Left renal pelvis (tissue), 4 donors: ENCODE data around the gene PKDCC. TPM values are rescaled to one million over a fixed set of nuclear protein-coding genes. Genes with fewer than 3 reads are reported as not detected.
"Not testable (repeated sequence)": the region's sequence is repeated elsewhere in the genome, so short reads cannot be mapped to it uniquely, and the experiment has no call there.

Experiments
- DNase-seq, 4 donors: peaks; one replicate each; pipeline ENCODE4 v3.0.0-alpha.2; 2013; ENCODE audit warnings: low read depth in 4 of 4, low spot score in 3 of 4
- polyA plus RNA-seq, 4 donors: library from polyadenylated mRNA; unstranded; fragments of 120-200 nt; gene quantifications; one replicate each; pipeline ENCODE4 v1.2.1, GENCODE V29; 2013; ENCODE audit not compliant: insufficient read length in 4 of 4

The PKDCC gene
- polyA plus RNA-seq, 4 donors: 290 to 589 (median 362) TPM

DNA sequence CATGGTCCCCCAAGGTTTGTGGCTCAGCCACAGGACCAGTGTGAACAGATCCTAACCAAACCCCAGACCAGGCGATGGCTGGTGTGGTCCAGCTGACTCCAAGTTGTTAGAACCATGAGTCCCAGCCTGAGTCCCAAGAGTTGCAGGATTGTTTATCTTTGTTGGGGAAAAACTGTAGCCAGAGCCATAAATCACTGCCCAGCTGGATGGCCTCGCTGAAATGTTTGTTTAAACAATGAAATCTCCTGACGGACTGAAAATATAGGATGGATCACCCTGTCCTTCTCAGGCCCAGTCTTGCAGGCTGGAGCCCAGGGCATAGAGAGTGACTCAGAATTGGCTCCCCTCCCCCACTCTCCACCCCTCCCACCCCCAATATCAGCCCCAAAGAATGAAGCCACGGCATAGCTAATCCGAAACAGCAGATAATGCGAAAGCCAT is 36.4 kb downstream of the PKDCC start:
- DNase-seq: no peak

DNA sequence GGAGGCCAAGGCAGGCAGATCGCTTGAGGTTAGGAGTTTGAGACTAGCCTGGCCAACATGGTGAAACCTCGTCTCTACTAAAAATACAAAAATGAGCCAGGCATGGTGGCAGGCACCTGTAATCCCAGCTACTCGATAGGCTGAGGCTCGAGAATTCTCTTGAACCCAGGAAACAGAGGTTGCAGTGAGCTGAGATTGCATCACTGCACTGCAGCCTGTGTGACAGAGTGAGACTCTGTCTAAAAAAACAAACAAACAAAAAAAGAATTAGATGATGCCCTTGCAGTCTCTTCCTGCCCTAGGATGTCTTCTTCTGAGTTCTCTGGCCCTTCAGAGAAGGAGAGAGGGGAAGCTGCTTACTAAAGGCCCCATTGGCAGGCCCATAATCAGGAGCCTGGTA is 37.2 kb downstream of the PKDCC start:
- DNase-seq: not testable (repeated sequence)

DNA sequence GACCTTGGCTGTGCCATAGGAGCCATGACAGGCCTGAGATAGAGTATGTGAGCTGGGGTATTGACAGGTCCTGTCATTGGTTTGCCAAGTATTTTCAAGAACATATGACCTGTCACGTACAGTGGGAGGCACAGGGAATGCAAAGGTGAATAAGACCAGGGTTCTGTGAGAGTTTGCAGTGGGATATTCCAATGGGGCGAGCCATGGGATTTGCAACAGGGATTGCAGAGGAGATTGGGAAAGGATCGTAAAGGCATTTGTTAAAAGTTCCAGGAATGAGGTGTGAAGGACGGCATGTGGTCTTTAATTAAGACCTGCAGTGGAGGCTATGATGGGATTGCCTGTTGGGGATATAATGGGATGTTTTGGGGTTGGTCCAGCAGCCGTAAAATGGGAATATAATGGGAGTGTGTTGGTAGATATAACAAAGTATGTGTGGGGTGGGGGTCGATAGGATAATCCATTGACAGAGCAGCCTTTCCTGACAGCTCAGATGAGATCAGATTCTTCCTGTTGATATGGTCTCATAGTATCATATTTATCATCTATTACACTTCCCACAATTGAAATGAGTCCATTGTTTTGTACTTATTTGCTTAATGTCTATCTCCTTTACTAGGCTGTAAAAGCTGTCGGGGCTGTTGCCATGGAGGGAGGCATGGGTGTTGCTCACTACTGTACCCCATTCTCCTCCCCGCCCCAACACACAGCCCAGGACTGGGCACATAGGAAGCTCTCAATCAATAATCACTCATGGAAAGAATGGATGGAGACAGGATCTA is 38.1 kb downstream of the PKDCC start:
- no peak for DNase-seq

DNA sequence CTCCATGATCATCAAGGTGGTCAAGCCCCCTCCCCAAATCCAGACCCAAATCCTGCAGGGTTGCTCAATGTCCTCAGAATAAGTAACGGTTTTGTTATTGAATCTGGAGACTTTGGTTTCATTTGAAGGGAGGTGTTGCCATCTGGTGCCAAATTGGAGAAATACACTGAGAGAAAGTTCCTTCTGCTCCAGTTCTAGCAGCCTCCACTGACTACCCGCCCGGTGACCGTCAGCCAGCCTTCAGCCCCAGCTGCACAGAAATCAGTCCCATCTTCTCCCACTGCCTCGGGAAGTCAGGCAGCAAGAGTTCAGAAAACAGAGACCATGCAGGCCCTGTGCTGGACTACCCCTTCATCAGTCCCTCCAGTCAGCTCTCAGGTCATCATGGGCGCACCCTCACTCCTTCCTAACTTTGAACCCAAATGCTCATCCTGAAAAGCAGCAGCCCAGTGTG is 38.7 kb downstream of the PKDCC start:
- DNase-seq: peak in 1 of 4 donors; percentile 61

DNA sequence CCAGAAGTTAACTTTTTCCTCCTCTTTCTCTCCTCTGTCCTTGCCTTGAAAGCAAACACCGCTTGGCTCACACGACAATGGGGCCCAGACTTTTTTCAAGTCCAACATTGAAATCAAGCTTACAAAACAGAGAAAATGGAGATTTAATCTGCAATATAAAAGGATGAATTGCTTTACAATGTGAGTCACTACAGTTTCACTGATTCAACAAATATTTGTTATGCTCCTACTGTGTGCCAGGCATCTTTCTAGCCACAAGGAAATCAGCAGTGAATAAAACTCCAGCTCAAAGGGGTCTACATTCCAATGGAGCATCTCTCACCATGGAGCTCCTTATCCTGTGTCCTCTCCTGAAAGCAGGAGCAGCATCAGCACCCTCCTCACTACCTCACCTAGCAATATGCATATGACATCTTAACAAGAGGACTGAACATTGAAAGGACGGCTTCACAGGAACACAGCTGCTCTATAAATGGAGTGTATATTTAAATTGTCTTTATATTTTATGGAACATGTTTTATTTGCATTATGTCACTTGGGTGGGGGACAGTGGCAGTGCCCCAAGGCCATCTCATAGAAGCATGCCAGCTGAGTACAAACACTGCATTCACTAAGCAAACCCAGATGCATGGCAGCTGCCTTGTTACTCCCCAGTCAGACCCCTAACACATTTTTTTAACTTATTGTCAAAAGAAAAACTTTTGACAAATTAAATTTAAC is 39.5 kb downstream of the PKDCC start:
- DNase-seq: no peak

DNA sequence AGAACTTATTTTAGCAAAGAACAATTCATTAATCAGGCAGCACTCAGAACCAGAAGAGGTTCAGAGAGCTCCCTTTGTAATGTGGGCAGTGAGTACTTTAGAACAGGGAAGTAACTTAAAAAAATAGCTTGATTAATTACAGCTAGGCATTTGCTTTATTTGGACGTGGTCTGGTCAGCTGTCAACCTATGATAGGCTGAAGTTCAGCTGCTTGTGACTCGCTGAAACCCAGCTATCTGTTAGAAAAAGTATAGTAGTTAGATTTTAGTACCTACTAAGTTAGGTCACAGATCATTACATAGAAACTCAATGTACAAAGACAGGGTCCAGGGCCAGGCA is 40.0 kb downstream of the PKDCC start:
- no peak for DNase-seq

DNA sequence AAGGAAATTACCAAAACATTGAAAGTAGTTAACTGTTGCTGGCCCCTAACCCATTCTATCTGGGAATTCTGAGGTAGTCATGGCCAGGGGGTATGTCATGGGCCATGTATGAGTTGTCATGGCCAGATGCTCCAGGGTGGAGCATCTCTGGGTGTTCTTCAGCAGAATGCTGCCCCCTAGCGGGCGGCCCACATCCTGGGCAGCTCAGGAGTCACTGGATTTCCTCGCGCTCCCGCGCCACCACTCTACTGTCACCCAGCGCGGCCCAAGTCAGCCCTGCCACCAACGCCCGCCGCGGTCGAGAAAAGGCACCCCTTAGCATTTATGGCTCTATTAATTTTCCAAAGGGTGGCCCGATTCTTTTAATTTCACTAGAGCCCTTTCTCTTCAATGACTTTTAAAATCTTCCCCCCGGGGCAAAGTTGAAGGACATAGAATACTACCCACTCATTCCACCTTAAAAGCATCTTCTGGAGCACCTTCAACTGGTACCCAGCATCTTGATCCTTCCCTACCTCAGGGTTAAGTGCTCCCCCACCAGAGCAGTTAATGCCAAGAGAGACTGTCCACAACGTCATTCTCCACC is 41.6 kb downstream of the PKDCC start:
- no peak for DNase-seq

DNA sequence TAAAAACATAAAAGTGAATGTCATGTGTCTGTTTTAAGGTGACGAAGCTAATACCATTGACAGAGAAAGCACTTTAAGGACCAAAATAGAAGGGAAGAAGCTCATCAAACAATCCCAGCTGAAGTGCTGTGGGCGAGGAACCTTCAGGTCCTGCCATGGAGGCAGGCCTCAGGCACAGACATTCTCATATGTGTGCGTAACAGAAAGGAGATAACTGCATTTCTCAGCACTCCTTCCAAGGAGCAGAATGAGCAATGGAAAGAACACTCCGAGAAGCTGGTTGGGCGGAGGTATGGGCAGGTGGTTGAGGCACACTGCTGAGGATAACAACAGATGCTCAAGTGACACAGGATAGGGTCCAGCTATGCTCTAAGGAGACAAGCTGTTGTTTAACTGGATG is 42.4 kb downstream of the PKDCC start:
- no peak for DNase-seq

DNA sequence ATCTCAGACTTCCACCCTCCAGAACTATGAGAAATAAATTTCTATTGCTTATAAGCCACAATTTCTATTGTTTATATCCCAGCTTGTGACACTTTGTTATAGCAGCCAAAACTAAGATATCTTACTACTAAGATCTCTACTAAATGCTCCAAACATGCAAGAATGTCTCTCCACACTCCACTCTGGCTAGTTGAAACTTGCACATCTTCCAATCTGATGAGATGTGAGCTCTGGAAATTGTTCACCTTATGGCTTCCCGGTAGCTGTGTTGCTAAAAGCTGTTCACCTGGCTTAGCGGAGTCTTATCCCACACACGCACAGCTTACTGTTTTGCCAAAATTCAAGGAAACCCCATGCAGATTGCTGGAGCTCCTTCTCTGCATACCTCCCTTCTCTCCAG is 43.9 kb downstream of the PKDCC start:
- no peak for DNase-seq

DNA sequence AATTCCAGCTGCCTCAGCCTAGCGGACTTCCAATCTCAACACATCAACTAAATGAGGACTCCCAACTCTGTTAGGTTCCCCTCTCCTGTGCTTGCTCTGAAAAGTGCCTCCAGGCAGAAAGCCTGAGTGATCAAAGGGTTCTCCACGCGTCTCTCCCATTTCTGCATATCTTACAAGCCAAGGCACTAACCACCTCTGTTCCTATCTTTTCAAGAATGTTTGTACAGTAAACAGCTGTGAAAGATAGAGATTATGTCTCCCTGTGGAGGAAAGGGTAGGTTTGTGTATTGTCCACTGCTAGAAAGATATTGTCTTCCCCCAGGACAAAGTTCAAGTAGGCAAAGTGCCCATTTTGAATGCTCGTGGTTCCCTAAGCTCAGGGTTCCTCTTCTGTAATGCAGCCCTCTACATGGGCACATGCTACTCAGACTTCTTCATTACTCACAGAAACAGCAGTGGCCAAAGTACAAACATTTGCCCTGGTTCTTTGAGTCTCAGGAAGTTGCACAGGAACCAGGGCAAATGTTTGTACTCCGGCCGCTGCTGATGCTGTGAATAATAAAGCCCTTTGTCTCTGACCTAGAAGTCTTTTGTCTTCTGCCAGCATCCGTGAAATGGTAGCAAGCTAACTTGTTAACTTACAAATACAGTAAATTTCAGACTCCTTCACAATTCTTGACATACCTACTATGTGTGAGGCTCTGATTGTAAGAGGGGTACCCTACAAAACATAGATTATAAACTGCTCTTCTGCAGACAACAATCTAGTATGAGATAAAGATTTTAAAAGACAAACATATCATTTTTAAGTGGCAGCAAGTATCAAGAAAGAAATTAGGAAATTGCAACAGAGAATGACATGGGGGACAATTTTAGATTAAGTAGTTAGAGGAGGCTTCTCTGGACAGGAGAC is 44.5 kb downstream of the PKDCC start:
- DNase-seq: no peak

DNA sequence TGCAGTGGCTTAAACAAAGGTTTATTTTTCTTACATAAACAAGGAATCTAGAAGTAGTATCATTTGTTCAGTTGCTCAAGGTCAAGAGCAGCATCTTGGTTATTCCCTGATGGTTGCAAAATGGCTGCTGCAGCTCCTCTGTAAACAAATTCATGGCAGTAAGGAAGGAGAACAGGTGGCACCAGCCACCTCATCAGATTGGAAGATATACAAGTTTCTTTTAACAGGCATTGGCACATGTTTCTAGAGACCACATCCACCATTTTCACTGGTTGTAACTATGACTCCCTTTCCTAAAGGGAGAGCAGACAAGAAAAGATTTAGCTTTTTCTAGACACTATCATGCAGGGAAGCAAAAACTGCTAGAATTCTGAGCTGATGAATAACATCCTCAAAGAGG is 46.3 kb downstream of the PKDCC start:
- DNase-seq: no peak

DNA sequence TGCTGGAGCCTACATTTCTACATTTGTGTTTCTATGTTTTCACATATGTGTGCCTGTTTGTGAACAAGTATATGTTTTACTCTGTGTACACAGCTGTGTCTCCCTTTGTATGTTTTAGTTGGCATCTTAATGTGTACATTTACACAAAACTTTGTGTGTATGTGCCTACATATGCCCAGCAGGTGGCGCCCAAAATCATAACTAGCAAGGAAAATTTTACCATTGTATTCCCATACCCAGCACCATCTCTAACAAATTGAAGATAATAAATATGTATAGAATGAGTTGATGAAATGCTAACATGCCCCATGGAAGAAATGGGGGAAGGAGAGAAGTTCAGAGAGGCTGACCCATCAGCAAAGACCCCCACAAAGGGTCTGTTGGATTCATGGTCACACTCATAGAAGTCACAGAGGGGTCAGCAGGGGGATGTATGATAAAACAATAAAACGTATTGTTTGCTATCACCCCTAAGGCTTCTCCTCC is 48.1 kb downstream of the PKDCC start:
- DNase-seq: no peak

DNA sequence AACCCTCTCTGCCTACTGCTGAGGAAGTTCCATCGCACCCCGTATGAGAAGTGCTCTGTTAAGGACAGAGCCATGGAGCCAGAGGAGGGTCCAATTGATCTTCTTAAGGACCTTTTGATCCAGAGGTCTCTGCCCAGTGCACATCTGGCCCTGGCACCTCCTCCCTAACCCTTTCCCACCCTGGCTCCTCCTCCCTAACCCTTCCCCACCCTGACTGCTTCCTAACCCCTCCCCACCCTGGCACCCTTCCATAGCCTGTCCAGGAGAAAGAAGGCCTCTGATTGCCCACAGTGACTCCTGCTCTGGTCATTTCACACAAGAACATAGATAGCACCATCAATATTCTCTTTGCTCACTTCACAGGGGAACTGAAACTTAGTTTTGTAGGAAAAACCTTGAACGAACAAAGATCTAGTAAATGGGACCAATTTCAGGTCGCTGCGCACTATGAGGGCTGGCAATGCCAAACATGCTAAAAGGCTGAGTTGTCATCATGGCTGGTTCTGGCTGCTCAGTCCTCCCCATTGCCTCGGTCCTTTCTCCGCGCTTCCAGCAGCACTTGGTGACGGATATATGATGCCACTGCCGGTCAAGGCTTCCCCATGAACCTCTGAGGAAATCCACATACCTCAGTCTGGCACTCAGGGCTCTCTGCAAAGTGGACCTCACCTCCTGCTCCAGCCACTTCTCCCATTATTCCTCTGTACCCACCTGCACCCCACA is 49.2 kb downstream of the PKDCC start:
- DNase-seq: no peak

DNA sequence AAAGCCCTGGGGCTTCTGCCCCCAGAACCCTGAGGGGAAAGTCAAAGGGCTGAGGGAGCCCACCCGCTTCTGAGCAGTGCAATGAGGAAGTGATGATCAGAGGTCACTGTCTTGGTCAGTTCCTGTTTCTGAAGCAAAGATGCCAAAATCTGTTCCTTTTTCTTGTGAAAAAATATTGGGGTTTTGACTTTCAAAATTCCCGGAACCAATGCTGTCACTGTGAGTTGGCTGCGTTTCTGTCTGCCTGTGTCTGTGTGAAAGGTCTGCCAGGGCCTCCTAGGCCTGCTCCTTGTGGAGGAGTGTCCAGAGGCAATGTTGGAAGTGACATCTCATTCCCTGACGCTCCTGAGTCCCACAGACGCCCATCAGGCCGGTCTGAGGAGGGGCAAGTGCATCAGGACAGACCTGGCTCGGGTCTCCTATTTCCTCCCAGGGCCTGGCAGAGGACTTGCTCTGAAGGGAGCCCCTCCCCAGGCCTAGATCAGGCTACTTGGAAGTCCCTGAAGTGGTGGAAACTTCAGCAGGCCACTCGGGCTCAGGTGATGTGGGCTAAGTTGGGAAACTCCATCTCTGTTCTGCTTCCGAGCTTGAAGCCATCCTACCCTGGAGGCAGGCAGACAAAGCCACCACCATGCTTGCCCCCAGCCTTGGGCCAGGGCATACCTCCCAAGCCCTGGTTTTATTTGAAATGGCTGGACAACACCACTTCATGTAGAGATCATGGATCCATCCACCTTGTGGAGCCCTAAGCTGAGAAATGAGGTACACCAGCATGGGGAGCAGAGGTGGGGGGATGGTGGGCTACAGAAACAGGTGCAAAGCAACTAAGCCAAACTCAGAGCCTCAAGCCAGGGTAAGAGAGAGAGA is 51.0 kb downstream of the PKDCC start:
- DNase-seq: no peak

DNA sequence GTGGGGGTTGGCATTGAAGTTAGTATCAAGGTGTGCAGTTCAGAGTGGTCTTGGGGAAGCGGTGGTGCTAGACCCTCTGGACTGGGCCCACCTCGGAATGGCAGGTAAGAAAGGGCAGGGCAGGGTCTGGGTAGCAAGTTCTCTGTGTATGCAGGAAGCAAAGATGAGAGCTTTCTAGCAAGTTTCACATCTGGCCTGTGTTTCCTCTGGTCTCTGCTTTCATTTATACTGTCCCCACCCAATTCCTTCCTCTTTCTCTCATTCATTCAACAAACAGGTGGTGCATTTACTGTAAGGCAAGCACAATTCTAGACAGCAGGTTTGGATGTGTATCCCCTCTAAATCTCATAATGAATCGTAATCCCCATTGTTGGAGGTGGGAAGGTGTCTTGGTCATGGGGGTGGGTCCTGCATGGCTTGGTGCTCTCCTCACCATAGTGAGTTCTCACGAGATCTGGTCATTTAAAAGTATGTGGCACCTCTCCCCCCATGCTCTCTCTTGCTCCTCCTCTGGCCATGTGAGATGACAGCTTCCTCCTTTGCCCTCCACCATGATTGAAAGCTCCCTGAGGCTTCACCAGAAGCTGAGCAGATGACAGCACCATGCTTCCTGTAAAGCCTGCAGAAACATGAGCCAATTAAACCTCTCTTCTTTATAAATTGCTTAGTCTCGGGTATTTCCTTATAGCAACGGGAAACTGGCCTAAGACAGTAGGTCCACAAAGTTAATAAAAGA is 51.8 kb downstream of the PKDCC start:
- no peak for DNase-seq

DNA sequence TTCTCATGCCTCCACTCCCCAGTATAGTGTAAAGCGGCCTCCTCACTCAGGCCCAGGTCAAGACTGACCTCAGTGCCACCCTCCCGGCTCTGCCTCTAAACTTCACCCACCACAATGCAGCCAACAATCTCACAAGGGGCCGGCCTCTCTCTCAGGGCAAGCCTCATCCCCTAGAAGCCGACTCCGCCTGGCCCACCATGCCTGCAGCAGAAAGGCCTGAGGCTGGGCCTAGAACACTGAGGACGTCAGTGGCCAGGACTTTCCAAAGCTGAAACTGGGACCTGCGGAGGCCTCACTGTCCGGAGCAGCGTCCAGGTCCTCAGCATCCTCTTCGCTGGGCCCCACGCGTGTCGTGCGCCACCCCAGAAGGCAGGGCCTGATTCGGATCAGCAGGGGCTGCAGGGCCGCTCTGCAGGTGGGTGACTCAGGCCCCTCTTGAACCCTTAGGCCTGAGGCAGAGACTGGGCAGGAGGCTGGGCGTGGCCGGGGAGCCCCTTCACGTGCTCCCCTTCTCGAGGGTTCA is 52.9 kb downstream of the PKDCC start:
- DNase-seq: no peak

DNA sequence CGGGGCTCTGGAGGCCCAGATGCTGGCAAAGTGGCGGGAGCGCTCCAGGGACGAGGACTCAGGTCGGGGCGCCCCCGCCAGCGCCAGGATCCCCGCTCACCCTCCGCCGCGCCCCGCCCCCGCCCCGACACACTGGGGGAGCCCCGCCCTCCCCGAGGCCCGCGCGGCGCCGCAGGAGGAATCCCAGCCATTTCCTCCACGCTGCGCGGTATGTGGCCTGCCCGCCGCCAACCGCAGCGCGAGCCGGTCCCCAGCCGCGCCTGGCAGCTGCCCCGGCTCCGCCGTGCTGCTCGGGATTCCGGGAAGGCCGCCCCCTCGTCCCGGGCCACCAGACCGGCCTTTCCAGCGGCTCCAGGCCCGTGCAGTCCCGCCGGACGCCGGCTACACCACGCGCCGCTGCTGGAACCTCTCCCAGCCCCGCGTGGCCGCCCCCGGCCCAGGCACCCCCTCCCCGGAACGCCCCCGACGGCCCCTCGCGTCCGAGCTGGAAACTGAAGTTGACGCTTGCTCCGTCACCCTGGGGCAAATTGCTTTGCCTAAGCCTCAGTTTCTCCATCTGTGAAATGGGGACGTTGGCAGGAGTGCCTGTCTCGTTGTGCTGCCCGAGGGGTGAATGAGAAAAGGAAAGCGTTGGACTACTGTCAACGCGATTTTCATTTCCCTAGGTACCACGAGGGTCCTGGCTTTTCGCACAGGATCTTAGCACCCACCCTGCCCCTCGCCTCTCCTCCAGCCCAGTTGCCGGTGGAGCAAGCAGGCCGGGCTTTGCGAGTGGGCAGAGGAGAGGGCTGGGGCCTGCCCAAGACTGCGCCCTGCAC is 53.6 kb downstream of the PKDCC start:
- no peak for DNase-seq
